NCI-H345 treated with DMSO at 0.1 percent for 48 hours (cell line): Measurements from ENCODE around the gene SMARCC2.

Source experiments
- DNase-seq: peaks from one replicate; lab custom pipeline; 2025; ENCODE audit not compliant: unreplicated experiment; lab: John Stamatoyannopoulos, UW

Gene SMARCC2

GRCh38 chr12:56152756-56153677, 36.3 kb downstream of the SMARCC2 start:
- DNase-seq, result no peak

GRCh38 chr12:56152132-56152755, 37.0 kb downstream of the SMARCC2 start, which contains the start of gene MYL6B:
Gene MYL6B (plus strand): TSS chr12:56152587. CDS start chr12:56153919, 1,332 bp downstream.
- peak; percentile 81 for DNase-seq

- DNase-seq, result peak; percentile 78
Observed at GRCh38 chr12:56151672-56152131, 37.6 kb downstream of the SMARCC2 start.

GRCh38 chr12:56150563-56150962, 38.7 kb downstream of the SMARCC2 start:
- DNase-seq, result no peak

GRCh38 chr12:56146492-56147460, 42.5 kb downstream of the SMARCC2 start:
- DNase-seq, result no peak

GRCh38 chr12:56145217-56145616, 44.1 kb downstream of the SMARCC2 start:
- DNase-seq, result no peak

- no peak for DNase-seq
Observed at GRCh38 chr12:56143870-56144269, 45.4 kb downstream of the SMARCC2 start.

GRCh38 chr12:56143217-56143616, 46.1 kb downstream of the SMARCC2 start:
- DNase-seq, result no peak

- no peak for DNase-seq
Observed at GRCh38 chr12:56141946-56142784, 47.1 kb downstream of the SMARCC2 start.

GRCh38 chr12:56137853-56138571, 51.3 kb downstream of the SMARCC2 start:
- DNase-seq, result no peak

GRCh38 chr12:56134897-56135296, 54.4 kb downstream of the SMARCC2 start:
- no peak for DNase-seq

GRCh38 chr12:56130876-56131275, 58.4 kb downstream of the SMARCC2 start:
- DNase-seq, result no peak

GRCh38 chr12:56129942-56130495, 59.3 kb downstream of the SMARCC2 start:
- DNase-seq, result no peak

GRCh38 chr12:56129206-56129941, 59.9 kb downstream of the SMARCC2 start:
- no peak for DNase-seq

- no peak for DNase-seq
Observed at GRCh38 chr12:56128670-56129205, 60.5 kb downstream of the SMARCC2 start.

GRCh38 chr12:56127888-56128669, 61.2 kb downstream of the SMARCC2 start, which contains the start of gene ESYT1:
Gene ESYT1 (plus strand): TSS chr12:56128267. CDS start chr12:56128320, 53 bp downstream.
- DNase-seq, result peak; percentile 98

GRCh38 chr12:56127485-56127887, 61.8 kb downstream of the SMARCC2 start:
- no peak for DNase-seq
